DMS114 treated with DMSO at 0.1 percent for 48 hours (cell line): ENCODE results near the gene FAM13B.
"Not testable (repeated sequence)": the region's sequence is repeated elsewhere in the genome, so short reads cannot be mapped to it uniquely, and the experiment has no call there.

Experiments used
- DNase-seq: peaks from one replicate; lab custom pipeline; 2025; ENCODE audit not compliant: unreplicated experiment; lab: John Stamatoyannopoulos, UW

Gene FAM13B

GRCh38 chr5:138032572-138033385 lies at the start of gene FAM13B:
TSS of gene FAM13B (minus strand) at chr5:138033079. CDS start at chr5:138019111, 13,968 bp downstream.
- DNase-seq: peak; percentile 62

- DNase-seq: no peak
Measured at GRCh38 chr5:138082033-138082432, 49.2 kb upstream of the FAM13B start.

- DNase-seq: no peak
Measured at GRCh38 chr5:138078006-138078643, 45.2 kb upstream of the FAM13B start.

- DNase-seq: peak; percentile 76
Measured at GRCh38 chr5:138077064-138077696, 44.3 kb upstream of the FAM13B start.

DNA sequence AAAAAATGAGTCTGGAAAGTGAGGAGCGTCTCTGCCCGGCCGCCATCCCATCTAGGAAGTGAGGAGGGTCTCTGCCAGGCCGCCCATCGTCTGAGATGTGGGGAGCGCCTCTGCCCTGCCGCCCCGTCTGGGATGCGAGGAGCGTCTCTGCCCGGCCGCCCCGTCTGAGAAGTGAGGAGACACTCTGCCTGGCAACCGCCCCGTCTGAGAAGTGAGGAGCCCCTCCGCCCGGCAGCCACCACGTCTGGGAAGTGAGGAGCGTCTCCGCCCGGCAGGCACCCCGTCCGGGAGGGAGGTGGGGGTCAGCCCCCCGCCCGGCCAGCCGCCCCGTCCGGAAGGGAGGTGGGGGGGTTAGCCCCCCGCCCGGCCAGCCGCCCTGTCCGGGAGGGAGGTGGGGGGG lies 37.1 kb upstream of the FAM13B start:
- not testable (repeated sequence) for DNase-seq

- peak; percentile 76 for DNase-seq
Measured at GRCh38 chr5:138068742-138069600, 36.1 kb upstream of the FAM13B start.

DNA sequence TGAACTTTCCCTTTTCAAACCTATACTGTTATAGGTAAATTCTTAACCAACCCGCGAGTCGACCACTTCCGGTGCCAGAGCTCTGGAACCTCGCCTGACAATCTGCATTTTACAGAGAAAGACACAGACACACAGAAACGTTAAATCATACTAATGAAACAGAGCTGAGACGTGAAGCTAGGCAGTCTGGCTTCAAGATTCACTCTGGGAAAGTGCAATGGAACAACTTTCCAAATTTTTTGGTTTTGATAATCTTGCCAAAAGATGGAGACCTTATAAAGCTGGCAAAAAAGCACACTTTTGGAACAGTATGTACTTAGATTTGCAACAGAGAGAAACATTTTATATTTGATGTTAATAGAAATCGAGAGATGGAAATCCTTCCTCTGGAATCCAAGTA lies 35.1 kb upstream of the FAM13B start:
- no peak for DNase-seq

DNA sequence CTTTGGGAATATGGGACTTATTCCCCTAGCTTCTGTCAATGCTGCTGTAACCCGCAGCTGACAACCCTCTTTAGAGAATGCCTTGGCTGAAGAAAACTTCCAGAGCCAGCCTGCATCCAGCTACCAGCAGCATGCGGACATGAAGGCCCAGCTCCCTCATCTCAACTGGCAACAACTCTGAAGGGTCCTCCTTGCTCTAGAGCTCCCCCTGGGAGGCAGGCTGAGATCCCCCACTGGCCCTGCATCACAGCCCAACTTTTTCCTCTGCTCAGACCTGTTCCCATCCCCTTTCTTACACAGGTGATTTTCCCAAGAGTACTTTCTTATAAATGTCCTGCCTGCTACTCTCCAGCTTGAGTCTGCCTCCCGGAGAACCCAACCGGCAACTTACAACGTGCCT lies 32.2 kb upstream of the FAM13B start:
- no peak for DNase-seq

DNA sequence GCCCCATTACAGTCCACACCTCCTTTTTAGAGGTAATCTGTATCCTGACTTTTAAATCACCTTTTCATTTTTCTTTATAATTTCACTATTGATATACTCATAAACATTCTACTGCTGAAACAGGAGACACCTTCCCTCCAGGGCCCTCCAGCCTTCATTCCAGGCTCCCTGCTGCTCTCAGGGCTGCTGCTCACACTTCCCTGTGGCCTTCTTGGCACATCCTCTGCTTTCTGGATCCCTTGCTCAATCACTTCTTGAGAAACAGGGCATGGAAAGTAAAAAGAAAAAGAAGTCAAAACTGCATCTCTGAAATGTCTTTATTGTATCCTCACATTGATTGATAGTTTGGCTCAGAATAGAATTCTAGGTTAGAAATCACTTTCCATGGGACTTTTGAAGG lies 31.6 kb upstream of the FAM13B start:
- DNase-seq: no peak

DNA sequence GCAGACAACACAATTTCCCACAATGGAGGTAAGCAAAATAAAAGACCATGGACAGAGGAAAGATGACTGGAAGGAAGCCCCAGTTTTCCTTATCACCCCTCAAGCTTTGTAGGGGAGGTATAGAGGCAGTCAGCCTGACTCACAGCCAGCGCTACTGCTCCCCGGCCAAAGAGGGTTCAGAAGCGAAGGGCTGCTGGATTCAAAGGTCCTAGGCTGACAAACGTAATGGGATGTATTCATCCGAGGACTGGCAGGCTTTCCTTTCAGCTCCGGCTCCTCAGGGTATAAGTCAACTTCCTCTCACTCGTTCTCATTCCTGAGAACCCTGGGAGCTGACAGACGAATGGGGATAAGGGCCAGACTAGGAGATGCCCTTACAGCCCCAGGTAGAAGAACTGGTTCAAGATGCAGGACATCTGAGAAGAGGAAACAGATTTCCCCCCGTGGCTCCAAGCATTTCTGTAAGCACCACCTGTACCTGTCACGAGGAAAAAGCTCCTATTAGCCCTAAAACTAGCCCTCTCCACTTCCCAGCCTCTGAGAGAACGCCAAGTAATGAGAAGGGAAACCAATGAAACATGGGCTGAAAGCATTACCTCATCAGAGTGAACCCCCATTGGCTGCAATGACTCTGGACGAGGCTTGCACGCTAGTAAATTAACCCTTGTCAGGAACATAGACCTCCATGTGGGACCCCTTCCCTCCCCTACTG lies 22.1 kb upstream of the FAM13B start:
- DNase-seq: no peak

DNA sequence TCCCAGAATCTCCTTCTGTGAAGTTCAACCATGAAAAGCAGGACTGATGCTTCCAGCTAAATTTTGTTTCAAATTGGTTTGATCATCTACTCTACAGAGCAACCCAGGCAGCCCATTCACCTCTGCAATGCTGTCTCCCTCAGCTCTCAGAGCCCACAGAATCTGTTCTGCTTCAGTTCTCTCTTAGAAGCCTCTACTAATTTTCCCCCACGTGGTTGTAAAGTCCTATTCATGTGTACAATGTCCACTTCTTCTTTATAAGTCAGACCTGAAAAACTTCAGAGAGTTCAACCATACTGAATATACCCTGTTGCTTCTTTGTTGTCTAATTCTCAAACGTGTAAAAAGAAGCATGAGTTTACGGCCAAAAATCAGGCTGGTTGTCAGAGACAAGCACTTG lies 21.3 kb upstream of the FAM13B start:
- no peak for DNase-seq

DNA sequence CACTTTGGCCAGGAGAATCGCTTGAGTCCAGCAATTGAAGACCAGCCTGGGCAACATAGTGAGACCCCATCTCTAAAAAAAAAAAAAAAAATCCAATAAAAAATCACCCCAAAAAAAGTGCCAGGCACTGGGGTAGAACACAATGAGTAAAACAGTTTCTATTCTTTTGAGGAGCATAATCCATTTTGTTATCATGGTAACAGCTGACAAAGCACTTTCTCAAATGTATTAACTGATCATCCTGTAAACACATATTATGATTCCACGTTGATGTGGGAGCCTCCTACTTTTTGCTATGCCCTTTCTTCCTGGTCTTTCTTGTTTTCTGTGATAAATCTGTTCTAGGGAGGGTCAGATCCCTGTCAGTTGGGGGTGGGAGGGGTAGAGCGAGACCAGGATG lies 20.7 kb upstream of the FAM13B start:
- DNase-seq: no peak

- DNase-seq: not testable (repeated sequence)
Measured at GRCh38 chr5:138052718-138053117, 19.8 kb upstream of the FAM13B start.

GRCh38 chr5:138051441-138052296 lies 18.8 kb upstream of the FAM13B start:
- no peak for DNase-seq

DNA sequence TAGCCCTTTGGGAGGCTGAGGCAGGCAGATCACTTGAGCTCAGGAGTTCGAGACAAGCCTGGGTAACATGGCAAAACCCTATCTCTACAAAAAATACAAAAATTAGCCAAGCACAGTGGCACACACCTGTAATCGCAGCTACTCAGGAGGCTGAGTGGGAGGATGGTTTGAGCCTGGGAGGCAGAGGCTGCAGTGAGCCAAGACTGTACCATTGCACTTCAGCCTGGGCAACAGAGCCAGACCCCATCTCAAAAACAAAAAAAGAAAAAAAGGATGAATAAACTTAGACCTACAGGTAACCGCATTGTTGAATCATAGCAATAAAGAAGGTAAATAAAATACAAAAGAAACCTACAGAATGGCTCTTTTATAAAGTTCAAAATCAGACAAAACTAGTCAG lies 12.4 kb upstream of the FAM13B start:
- DNase-seq: not testable (repeated sequence)

GRCh38 chr5:138038826-138039225 lies 5.9 kb upstream of the FAM13B start:
- DNase-seq: no peak

GRCh38 chr5:138037907-138038633 lies 5.2 kb upstream of the FAM13B start:
- DNase-seq: no peak

GRCh38 chr5:138037271-138037670 lies 4.4 kb upstream of the FAM13B start:
- no peak for DNase-seq
